IPS-15b (cell line): ENCODE measurements around the gene GAS7.

ENCODE experiments used
- H3K27me3 ChIP-seq: one replicate; pipeline ENCODE4 v1.6.1; 2013; ENCODE audit warnings: low read length; ENCODE audit not compliant: control insufficient read depth, insufficient read depth
- H3K36me3 ChIP-seq: one replicate; pipeline ENCODE4 v1.6.1; 2013; ENCODE audit warnings: low read length; ENCODE audit not compliant: control insufficient read depth, insufficient read depth
- H3K4me1 ChIP-seq: one replicate; pipeline ENCODE4 v1.6.1; 2013; ENCODE audit warnings: mild to moderate bottlenecking, low read length; ENCODE audit not compliant: control insufficient read depth, insufficient read depth
- H3K4me3 ChIP-seq: one replicate; pipeline ENCODE4 v1.5.1; 2013; ENCODE audit warnings: low read depth, low read length
- H3K9ac ChIP-seq: one replicate; pipeline ENCODE4 v1.6.1; 2013; ENCODE audit warnings: low read depth, mild to moderate bottlenecking, low read length
- H3K9me3 ChIP-seq: one replicate; pipeline ENCODE4 v1.6.1; 2013; ENCODE audit warnings: mild to moderate bottlenecking, low read length; ENCODE audit not compliant: control insufficient read depth, insufficient read depth

The GAS7 gene

GRCh38 chr17:9887508-9887907 is 310.9 kb downstream of the GAS7 start:
- H3K36me3 ChIP-seq = no peaks in the 10 kb centered on the region
- H3K4me3 ChIP-seq = no peak overlapping the region
- H3K27me3 ChIP-seq = no peaks in the 10 kb centered on the region
- H3K9ac ChIP-seq = no peak overlapping the region
- peaks cover 2% of the 10 kb centered on the region for H3K9me3 ChIP-seq
- H3K4me1 ChIP-seq = no peaks in the 10 kb centered on the region

DNA sequence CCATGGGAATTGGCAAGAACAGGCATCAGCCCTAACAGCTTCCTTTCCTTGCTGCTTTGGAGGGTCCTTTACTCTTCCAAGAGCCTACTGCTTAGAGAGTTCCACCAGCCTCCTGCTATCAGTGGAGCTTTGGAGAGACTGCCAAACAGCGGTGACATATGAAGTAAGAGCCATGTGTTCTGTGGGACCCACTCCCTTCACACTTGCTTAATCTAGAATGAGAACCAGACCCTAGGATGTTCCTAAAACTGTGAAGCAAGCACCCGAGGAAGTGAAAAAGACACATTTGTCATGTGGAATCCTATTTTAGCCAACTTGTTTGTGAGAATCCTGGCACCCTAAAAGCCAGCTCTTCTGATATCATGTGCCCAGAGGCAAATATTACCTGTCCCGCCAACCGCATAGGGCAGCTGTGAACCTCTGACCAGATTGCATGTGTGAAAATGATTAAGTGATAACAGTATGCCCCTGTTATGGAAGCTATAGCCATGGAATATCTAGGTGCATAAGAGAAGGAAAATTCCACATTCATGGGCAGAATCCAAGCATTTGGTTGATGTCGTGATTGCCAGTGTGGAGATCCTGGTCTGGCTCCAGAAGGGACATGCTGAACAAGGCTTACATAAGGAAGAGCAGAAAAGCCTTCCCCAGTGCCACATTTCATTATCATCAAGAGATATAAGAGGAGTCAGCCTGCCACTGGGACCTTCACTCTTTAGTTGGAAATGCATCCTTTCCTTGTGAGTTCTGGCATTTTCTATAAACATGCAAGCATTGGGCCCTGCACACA is 312.1 kb downstream of the GAS7 start:
- no peaks in the 10 kb centered on the region for H3K27me3 ChIP-seq
- H3K9me3 ChIP-seq = peaks cover 2% of the 10 kb centered on the region
- H3K36me3 ChIP-seq = no peaks in the 10 kb centered on the region
- H3K4me1 ChIP-seq = no peaks in the 10 kb centered on the region
- no peak overlapping the region for H3K9ac ChIP-seq
- no peak overlapping the region for H3K4me3 ChIP-seq

GRCh38 chr17:9883451-9883850 is 315.0 kb downstream of the GAS7 start:
- Histone ChIP-seq H3K4me1 (no peaks in the 10 kb centered on the region), H3K9ac (no peak overlapping the region), H3K27me3 (no peaks in the 10 kb centered on the region), H3K4me3 (no peak overlapping the region), H3K9me3 (peaks cover 2% of the 10 kb centered on the region), H3K36me3 (no peaks in the 10 kb centered on the region)

DNA sequence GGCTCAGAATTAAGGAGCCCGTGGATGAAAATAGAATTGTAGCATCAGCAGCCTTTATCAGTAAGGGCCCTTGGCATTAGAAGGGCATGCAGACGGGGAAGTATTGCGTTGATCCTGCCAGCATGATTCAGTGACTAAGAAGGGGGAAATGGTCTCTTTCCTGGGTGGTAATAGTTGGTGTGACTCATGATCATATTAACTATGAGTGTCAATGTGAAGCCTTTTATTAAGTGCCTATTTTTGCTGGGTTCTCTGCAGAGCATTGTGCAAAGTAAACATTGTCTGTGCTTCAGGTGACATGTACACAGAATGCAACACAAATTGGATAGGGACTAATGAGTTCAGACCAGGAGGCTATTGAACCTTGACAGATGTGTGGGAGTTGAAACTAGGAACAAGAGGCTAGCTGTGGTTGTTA is 317.8 kb downstream of the GAS7 start:
- Histone ChIP-seq H3K9me3 (peaks cover 2% of the 10 kb centered on the region), H3K4me1 (no peaks in the 10 kb centered on the region), H3K4me3 (no peak overlapping the region), H3K27me3 (no peaks in the 10 kb centered on the region), H3K36me3 (no peaks in the 10 kb centered on the region), H3K9ac (no peak overlapping the region)

- Histone ChIP-seq H3K27me3 (no peaks in the 10 kb centered on the region), H3K9ac (no peak overlapping the region), H3K4me3 (no peak overlapping the region), H3K36me3 (no peaks in the 10 kb centered on the region), H3K9me3 (no peaks in the 10 kb centered on the region), H3K4me1 (no peaks in the 10 kb centered on the region)
These were observed 319.4 kb downstream of the GAS7 start for GRCh38 chr17:9878786-9879525.

DNA sequence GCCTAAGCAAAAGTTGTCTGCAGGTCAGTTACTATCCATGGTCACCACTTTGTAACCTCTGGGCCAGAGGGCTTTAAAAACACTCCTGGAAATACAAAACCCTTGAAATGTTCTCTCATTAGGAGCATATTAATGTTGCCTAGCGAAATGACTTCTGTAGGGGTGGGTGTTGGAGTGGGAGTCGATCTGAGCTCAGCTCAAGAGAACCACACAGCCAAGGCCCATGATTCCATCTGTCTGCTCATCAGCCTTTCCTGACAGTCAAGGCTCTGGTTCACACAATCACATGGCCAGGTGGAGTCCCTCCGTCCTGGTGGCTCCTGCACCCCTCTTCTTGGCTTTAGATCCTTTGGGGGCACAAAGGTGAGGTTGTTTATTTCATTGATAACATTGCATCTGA is 320.1 kb downstream of the GAS7 start:
- Histone ChIP-seq H3K27me3 (no peaks in the 10 kb centered on the region), H3K4me1 (no peaks in the 10 kb centered on the region), H3K36me3 (no peaks in the 10 kb centered on the region), H3K9ac (no peak overlapping the region), H3K4me3 (no peak overlapping the region), H3K9me3 (no peaks in the 10 kb centered on the region)

DNA sequence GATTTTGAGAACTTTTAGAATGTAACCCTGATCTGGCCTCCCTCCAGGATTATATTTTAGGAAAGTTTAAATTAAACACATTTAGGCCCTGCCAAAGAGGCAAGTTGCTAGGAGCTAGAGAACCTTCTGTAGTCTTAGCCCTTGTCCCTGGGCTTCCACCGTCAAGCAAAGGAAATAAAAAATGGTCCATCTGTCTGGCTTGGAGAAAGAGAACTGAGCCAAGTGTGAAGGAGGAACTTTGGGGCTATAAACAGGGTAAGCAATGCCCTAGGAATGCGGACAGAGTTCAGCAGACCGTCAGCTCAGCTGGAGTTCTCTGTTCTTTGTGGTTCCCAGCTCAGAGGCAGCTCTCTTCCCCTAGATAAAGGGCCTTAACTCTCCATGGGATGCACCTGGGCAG is 323.0 kb downstream of the GAS7 start:
- Histone ChIP-seq H3K9ac (no peak overlapping the region), H3K36me3 (no peaks in the 10 kb centered on the region)

DNA sequence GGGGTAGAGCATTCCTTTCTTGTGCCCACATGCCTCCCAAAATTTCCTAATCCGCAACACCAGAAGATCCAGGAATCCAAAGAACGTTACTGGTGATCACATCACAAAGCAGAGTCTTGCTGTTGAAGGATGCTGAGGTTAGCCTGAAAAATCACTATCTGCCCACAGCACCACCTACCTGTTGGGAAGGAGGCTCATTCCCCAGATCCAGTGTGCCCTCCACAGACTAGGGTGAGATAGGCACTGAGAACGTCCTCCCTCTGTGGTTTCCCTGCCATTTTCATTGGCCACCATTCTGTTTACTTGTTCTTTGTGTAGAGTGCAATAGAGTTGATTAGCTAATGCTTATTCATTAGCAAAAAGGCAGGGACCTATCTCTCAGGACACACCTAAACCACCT is 323.7 kb downstream of the GAS7 start:
- H3K9ac ChIP-seq = no peak overlapping the region
- H3K36me3 ChIP-seq = no peaks in the 10 kb centered on the region
- H3K4me1 ChIP-seq = no peaks in the 10 kb centered on the region
- H3K27me3 ChIP-seq = no peaks in the 10 kb centered on the region
- H3K9me3 ChIP-seq = no peaks in the 10 kb centered on the region
- H3K4me3 ChIP-seq = no peak overlapping the region

More for the DNA sequence above, 323.0 kb downstream of the GAS7 start:
- H3K4me3 ChIP-seq = no peak overlapping the region
- no peaks in the 10 kb centered on the region for H3K4me1 ChIP-seq
- no peaks in the 10 kb centered on the region for H3K27me3 ChIP-seq
- H3K9me3 ChIP-seq = no peaks in the 10 kb centered on the region

DNA sequence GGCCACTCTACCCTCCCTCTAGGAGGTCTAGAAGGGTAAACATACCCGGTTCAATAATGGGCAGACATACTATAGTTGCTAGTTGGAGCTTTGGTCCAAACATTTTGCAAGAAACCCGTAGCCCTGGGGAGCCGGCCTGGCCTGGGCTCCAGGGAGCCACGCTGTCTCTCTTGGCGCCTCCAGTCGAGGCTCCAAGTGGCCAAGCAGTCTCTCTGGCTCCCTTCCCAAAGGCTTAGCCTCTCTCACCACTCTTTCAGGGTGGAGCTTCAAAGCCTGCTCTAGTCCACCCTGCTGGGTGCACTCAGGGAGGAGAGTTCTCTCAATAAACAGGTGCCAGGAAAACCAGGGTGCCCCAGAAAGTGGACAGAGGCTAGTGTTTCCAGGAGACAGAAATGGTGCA is 325.6 kb downstream of the GAS7 start:
- Histone ChIP-seq H3K4me3 (no peak overlapping the region), H3K36me3 (no peaks in the 10 kb centered on the region), H3K27me3 (no peaks in the 10 kb centered on the region), H3K9ac (no peak overlapping the region), H3K4me1 (no peaks in the 10 kb centered on the region), H3K9me3 (no peaks in the 10 kb centered on the region)

GRCh38 chr17:9868552-9868951 is 329.9 kb downstream of the GAS7 start:
- no peaks in the 10 kb centered on the region for H3K36me3 ChIP-seq
- no peaks in the 10 kb centered on the region for H3K9me3 ChIP-seq
- H3K27me3 ChIP-seq = no peaks in the 10 kb centered on the region
- no peak overlapping the region for H3K4me3 ChIP-seq
- no peak overlapping the region for H3K9ac ChIP-seq
- H3K4me1 ChIP-seq = no peaks in the 10 kb centered on the region

DNA sequence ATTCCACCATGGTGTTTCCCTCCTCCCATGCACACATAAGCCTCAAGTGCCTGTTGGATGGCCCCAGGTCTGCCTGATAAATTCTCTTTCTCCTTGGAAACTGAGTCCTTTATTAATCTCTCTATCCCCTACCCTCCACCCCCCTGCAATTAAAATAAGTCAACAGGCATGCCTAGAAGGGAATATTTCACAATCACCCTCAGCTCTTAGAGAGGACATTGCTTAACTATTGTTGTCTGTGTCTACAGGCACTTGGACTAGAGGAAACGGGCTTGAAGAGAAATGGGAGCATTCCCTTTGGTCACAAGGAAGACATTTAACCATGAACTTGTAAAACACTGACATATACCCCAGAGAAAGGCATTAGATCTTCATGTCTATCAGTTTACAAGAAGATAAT is 332.8 kb downstream of the GAS7 start:
- Histone ChIP-seq H3K9ac (no peak overlapping the region), H3K27me3 (no peaks in the 10 kb centered on the region), H3K36me3 (no peaks in the 10 kb centered on the region), H3K4me3 (no peak overlapping the region), H3K4me1 (no peaks in the 10 kb centered on the region), H3K9me3 (no peaks in the 10 kb centered on the region)

DNA sequence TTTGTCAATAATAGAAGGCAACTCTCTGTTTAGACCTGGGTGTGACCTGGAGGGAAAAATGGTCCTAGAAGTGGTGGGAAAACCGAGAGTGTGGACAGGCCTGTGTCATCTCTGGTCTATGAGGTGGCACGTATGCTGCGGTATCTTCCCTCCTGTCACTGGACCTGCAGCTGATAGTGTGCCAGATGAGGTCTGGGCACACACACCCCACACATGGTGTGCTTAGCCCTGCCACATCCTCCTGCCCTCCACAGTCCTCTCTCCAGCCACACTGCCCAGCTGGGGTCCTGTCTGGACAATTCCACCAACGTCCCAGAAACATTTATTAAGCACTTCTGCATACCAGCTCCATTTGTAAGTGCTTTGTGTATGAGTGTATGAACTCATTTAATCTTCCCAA is 335.5 kb downstream of the GAS7 start:
- no peaks in the 10 kb centered on the region for H3K9me3 ChIP-seq
- no peak overlapping the region for H3K9ac ChIP-seq
- no peak overlapping the region for H3K4me3 ChIP-seq
- no peaks in the 10 kb centered on the region for H3K27me3 ChIP-seq
- no peaks in the 10 kb centered on the region for H3K4me1 ChIP-seq
- no peaks in the 10 kb centered on the region for H3K36me3 ChIP-seq
